Measurements from ENCODE around the gene TMEM272. TPM values are rescaled to one million over a fixed set of nuclear protein-coding genes. Genes with fewer than 3 reads are reported as not detected.

TMEM272 gene
- total and polyA plus RNA-seq, 2 experiments from 2014 or later = 0.11 to 0.76 TPM

DNA sequence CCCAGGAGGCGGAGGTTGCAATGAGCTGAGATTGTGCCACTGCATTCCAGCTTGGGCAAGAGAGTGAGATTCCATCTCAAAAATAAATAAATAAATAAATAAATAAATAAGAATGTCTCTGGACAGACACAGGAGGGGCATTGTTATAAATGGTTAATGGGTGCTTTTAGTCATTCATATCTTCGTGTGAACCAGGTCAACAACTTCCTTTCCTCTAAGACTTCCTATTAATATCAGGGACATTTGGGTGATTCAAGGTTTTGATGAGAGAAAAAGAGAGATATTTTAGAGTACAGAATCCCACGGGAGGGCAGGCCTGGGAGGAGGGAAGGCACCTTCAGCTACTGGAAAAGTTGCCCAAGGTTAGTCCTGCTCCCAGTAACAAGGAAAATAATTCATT, 64.9 kb downstream of the TMEM272 start:
- Histone ChIP-seq H3K79me2 (replicated peaks; ENCODE audit: insufficient read depth) (no peaks in the 10 kb centered on the region), H3K27me3 (ENCODE audit: insufficient read depth) (no peaks in the 10 kb centered on the region), H3K27ac (ENCODE audit: low read depth) (no peak overlapping the region), H3K4me1 (ENCODE audit: insufficient read depth) (no peaks in the 10 kb centered on the region), H3K9me2 (ENCODE audit: insufficient read depth) (no peaks in the 10 kb centered on the region), H3F3A (replicated peaks; ENCODE audit: low read depth) (no peaks in the 10 kb centered on the region), H4K20me1 (replicated peaks; ENCODE audit: insufficient read depth) (no peaks in the 10 kb centered on the region), H3K36me3 (ENCODE audit: insufficient read depth) (no peaks in the 10 kb centered on the region), H3K4me3 (no peak overlapping the region), H3K4me2 (no peak overlapping the region), H2AFZ (no peak overlapping the region)
- no peak overlapping the region for H3K4me3 Mint-ChIP-seq
- H3K4me1 Mint-ChIP-seq = peaks cover 15% of the 10 kb centered on the region
- H3K27ac Mint-ChIP-seq = no peak overlapping the region
- 0 out of 3 replicates have a peak, but pooled peaks cover 3% of the 10 kb centered on the region for H3K9me3 Mint-ChIP-seq
- no peak for ATAC-seq
- no peak for TF ChIP-seq ZNF114 (CRISPR knock-in tag; IDR thresholded peaks at IDR 0.05)
- TF ChIP-seq NANOG (IDR thresholded peaks at IDR 0.05; ENCODE audit: borderline replicate concordance) = no peak
- TF ChIP-seq, protein P1, sequence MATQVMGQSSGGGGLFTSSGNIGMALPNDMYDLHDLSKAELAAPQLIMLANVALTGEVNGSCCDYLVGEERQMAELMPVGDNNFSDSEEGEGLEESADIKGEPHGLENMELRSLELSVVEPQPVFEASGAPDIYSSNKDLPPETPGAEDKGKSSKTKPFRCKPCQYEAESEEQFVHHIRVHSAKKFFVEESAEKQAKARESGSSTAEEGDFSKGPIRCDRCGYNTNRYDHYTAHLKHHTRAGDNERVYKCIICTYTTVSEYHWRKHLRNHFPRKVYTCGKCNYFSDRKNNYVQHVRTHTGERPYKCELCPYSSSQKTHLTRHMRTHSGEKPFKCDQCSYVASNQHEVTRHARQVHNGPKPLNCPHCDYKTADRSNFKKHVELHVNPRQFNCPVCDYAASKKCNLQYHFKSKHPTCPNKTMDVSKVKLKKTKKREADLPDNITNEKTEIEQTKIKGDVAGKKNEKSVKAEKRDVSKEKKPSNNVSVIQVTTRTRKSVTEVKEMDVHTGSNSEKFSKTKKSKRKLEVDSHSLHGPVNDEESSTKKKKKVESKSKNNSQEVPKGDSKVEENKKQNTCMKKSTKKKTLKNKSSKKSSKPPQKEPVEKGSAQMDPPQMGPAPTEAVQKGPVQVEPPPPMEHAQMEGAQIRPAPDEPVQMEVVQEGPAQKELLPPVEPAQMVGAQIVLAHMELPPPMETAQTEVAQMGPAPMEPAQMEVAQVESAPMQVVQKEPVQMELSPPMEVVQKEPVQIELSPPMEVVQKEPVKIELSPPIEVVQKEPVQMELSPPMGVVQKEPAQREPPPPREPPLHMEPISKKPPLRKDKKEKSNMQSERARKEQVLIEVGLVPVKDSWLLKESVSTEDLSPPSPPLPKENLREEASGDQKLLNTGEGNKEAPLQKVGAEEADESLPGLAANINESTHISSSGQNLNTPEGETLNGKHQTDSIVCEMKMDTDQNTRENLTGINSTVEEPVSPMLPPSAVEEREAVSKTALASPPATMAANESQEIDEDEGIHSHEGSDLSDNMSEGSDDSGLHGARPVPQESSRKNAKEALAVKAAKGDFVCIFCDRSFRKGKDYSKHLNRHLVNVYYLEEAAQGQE (IDR thresholded peaks at IDR 0.05; ENCODE audit: unreplicated experiment) = no peak
- TF ChIP-seq EZH2 (IDR thresholded peaks at IDR 0.05; ENCODE audit: low read depth, unreplicated experiment) = no peak
- TF ChIP-seq CREB1 (CRISPR knock-in tag; IDR thresholded peaks at IDR 0.05; ENCODE audit: low read depth) = no peak
- TF ChIP-seq EZH2phosphoT487 (IDR thresholded peaks at IDR 0.05; ENCODE audit: unreplicated experiment) = no peak
- TF ChIP-seq ZNF331 (CRISPR knock-in tag; IDR thresholded peaks at IDR 0.05; ENCODE audit: low read depth) = no peak
- TF ChIP-seq JUNB (IDR thresholded peaks at IDR 0.05; ENCODE audit: unreplicated experiment) = no peak
- no peak for TF ChIP-seq POLR2AphosphoS5 (IDR thresholded peaks at IDR 0.05; ENCODE audit: low read depth)
- TF ChIP-seq, protein P2, sequence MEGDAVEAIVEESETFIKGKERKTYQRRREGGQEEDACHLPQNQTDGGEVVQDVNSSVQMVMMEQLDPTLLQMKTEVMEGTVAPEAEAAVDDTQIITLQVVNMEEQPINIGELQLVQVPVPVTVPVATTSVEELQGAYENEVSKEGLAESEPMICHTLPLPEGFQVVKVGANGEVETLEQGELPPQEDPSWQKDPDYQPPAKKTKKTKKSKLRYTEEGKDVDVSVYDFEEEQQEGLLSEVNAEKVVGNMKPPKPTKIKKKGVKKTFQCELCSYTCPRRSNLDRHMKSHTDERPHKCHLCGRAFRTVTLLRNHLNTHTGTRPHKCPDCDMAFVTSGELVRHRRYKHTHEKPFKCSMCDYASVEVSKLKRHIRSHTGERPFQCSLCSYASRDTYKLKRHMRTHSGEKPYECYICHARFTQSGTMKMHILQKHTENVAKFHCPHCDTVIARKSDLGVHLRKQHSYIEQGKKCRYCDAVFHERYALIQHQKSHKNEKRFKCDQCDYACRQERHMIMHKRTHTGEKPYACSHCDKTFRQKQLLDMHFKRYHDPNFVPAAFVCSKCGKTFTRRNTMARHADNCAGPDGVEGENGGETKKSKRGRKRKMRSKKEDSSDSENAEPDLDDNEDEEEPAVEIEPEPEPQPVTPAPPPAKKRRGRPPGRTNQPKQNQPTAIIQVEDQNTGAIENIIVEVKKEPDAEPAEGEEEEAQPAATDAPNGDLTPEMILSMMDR (conservative IDR thresholded peaks at IDR 0.05; ENCODE audit: low read depth in 2 of 2) = no peak
- TF ChIP-seq STAT1 (IDR thresholded peaks at IDR 0.05; ENCODE audit: unreplicated experiment) = no peak
- TF ChIP-seq, protein P3, sequence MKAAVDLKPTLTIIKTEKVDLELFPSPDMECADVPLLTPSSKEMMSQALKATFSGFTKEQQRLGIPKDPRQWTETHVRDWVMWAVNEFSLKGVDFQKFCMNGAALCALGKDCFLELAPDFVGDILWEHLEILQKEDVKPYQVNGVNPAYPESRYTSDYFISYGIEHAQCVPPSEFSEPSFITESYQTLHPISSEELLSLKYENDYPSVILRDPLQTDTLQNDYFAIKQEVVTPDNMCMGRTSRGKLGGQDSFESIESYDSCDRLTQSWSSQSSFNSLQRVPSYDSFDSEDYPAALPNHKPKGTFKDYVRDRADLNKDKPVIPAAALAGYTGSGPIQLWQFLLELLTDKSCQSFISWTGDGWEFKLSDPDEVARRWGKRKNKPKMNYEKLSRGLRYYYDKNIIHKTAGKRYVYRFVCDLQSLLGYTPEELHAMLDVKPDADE (IDR thresholded peaks at IDR 0.05) = no peak
- TF ChIP-seq, protein P4, sequence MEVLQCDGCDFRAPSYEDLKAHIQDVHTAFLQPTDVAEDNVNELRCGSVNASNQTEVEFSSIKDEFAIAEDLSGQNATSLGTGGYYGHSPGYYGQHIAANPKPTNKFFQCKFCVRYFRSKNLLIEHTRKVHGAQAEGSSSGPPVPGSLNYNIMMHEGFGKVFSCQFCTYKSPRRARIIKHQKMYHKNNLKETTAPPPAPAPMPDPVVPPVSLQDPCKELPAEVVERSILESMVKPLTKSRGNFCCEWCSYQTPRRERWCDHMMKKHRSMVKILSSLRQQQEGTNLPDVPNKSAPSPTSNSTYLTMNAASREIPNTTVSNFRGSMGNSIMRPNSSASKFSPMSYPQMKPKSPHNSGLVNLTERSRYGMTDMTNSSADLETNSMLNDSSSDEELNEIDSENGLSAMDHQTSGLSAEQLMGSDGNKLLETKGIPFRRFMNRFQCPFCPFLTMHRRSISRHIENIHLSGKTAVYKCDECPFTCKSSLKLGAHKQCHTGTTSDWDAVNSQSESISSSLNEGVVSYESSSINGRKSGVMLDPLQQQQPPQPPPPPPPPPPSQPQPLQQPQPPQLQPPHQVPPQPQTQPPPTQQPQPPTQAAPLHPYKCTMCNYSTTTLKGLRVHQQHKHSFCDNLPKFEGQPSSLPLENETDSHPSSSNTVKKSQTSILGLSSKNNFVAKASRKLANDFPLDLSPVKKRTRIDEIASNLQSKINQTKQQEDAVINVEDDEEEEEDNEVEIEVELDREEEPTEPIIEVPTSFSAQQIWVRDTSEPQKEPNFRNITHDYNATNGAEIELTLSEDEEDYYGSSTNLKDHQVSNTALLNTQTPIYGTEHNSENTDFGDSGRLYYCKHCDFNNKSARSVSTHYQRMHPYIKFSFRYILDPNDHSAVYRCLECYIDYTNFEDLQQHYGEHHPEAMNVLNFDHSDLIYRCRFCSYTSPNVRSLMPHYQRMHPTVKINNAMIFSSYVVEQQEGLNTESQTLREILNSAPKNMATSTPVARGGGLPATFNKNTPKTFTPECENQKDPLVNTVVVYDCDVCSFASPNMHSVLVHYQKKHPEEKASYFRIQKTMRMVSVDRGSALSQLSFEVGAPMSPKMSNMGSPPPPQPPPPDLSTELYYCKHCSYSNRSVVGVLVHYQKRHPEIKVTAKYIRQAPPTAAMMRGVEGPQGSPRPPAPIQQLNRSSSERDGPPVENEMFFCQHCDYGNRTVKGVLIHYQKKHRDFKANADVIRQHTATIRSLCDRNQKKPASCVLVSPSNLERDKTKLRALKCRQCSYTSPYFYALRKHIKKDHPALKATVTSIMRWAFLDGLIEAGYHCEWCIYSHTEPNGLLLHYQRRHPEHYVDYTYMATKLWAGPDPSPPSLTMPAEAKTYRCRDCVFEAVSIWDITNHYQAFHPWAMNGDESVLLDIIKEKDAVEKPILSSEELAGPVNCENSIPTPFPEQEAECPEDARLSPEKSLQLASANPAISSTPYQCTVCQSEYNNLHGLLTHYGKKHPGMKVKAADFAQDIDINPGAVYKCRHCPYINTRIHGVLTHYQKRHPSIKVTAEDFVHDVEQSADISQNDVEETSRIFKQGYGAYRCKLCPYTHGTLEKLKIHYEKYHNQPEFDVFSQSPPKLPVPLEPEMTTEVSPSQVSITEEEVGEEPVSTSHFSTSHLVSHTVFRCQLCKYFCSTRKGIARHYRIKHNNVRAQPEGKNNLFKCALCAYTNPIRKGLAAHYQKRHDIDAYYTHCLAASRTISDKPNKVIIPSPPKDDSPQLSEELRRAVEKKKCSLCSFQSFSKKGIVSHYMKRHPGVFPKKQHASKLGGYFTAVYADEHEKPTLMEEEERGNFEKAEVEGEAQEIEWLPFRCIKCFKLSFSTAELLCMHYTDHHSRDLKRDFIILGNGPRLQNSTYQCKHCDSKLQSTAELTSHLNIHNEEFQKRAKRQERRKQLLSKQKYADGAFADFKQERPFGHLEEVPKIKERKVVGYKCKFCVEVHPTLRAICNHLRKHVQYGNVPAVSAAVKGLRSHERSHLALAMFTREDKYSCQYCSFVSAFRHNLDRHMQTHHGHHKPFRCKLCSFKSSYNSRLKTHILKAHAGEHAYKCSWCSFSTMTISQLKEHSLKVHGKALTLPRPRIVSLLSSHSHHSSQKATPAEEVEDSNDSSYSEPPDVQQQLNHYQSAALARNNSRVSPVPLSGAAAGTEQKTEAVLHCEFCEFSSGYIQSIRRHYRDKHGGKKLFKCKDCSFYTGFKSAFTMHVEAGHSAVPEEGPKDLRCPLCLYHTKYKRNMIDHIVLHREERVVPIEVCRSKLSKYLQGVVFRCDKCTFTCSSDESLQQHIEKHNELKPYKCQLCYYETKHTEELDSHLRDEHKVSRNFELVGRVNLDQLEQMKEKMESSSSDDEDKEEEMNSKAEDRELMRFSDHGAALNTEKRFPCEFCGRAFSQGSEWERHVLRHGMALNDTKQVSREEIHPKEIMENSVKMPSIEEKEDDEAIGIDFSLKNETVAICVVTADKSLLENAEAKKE (CRISPR knock-in tag; IDR thresholded peaks at IDR 0.05) = no peak
- peaks cover 11% of the 10 kb centered on the region for H3K27me3 Mint-ChIP-seq (ENCODE audit: insufficient read depth, low read depth, poor library complexity)
- no peak for DNase-seq (ENCODE audit: low spot score)
- H3K36me3 Mint-ChIP-seq (ENCODE audit: low read depth) = peaks cover 3% of the 10 kb centered on the region; the same call in 1 of the 3 replicates

Measured in GM23338 (cell line).